ENCODE measurements around the gene CLRN2. TPM values are rescaled to one million over a fixed set of nuclear protein-coding genes. Genes with fewer than 3 reads are reported as not detected.

Gene CLRN2
- total and polyA plus RNA-seq, 10 of the 15 experiments (the other 5 are each of a cell fraction or from before 2014, with no cell fraction given): not detected

- TF ChIP-seq, protein P1, sequence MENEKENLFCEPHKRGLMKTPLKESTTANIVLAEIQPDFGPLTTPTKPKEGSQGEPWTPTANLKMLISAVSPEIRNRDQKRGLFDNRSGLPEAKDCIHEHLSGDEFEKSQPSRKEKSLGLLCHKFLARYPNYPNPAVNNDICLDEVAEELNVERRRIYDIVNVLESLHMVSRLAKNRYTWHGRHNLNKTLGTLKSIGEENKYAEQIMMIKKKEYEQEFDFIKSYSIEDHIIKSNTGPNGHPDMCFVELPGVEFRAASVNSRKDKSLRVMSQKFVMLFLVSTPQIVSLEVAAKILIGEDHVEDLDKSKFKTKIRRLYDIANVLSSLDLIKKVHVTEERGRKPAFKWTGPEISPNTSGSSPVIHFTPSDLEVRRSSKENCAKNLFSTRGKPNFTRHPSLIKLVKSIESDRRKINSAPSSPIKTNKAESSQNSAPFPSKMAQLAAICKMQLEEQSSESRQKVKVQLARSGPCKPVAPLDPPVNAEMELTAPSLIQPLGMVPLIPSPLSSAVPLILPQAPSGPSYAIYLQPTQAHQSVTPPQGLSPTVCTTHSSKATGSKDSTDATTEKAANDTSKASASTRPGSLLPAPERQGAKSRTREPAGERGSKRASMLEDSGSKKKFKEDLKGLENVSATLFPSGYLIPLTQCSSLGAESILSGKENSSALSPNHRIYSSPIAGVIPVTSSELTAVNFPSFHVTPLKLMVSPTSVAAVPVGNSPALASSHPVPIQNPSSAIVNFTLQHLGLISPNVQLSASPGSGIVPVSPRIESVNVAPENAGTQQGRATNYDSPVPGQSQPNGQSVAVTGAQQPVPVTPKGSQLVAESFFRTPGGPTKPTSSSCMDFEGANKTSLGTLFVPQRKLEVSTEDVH (IDR thresholded peaks at IDR 0.05; ENCODE audit: low read depth, partially characterized antibody): no peak
- TF ChIP-seq YY1 (IDR thresholded peaks at IDR 0.05; ENCODE audit: low read depth, low read length): no peak
- no peak for TF ChIP-seq LARP7 (IDR thresholded peaks at IDR 0.05)
- TF ChIP-seq E2F4 (IDR thresholded peaks at IDR 0.05; ENCODE audit: low read depth, low read length): no peak
- TF ChIP-seq KAT2A (conservative IDR thresholded peaks at IDR 0.05; ENCODE audit: control insufficient read depth, low read depth, low read length): no peak
- TF ChIP-seq SIX5 (IDR thresholded peaks at IDR 0.05; ENCODE audit: low read depth, low read length, severe bottlenecking): no peak
- TF ChIP-seq NR2C1 (IDR thresholded peaks at IDR 0.05): no peak
- TF ChIP-seq RAD51 (IDR thresholded peaks at IDR 0.05): no peak
- no peak for TF ChIP-seq ZBTB4 (CRISPR knock-in tag; IDR thresholded peaks at IDR 0.05)
- no peak for TF ChIP-seq SMAD5 (IDR thresholded peaks at IDR 0.05; ENCODE audit: low read depth)
- TF ChIP-seq HCFC1 (IDR thresholded peaks at IDR 0.05; ENCODE audit: low read length): no peak
- TF ChIP-seq NFXL1 (IDR thresholded peaks at IDR 0.05; ENCODE audit: borderline replicate concordance): no peak
These were observed 32.2 kb upstream of the CLRN2 start (continued) for GRCh38 chr4:17482716-17483115.

All from GM12878 (cell line).